Measurements from ENCODE around the gene SHISA9.

SHISA9 gene

DNA sequence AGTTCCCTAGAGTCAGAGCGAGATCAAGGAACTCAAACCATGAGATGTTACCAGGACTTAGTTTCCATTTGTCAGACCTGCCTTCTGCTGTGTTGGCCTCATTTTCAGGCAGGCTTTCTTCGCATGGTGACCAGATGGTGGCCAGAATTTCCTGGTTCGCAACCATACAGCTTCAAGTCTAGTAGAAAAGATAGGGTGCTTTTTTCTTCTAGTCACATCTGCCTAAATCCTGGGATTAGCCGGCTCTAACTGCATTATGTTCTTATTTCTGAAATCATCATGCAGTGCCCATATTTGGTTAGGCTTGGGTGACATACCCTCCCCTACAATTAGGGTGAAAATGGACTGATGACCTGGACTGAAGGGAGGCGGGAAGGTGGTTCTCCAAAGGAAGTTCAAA lies 131.5 kb downstream of the SHISA9 start:
- FAIRE-seq, result no peak

DNA sequence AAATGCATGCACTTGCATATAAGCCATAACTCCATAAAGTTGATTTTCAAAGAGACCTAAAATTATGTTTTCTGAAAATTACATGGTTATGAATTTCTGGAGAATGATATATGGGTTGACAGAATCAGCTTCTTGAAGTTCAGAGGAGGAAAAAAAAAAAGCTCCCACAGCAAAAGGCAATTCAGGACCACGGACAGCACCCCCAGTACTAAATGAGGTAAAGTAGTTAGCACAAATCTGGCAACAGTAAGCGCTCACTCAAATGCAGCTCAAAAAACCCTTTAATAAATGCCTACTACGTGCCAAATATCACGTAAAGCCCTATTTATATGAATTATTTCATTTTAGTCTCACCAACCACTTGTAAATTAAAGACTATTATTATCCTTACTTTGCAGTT lies 135.2 kb downstream of the SHISA9 start:
- FAIRE-seq, result no peak

DNA sequence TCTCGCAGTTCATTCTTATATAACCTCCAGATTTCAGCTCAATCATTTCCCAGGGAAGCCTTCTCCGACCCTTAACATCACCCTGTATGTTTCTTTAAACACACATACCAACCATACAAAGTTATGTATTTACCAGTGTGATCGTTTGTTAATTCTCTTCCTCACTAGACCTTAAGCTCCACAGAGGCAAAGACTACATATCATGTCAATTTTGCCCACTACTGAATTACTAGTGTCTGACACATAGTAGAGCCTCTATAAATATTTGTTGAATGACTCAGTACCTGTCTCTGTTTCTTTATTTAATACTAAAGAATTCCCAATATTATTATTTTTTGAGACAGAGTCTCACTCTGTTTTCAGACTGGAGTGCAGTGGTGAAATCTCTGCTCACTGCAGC lies 137.2 kb downstream of the SHISA9 start:
- no peak for FAIRE-seq

GRCh38 chr16:13039526-13039925 lies 138.1 kb downstream of the SHISA9 start:
- no peak for FAIRE-seq

- FAIRE-seq, result no peak
Observed at GRCh38 chr16:13041180-13041579, 139.8 kb downstream of the SHISA9 start.

GRCh38 chr16:13041646-13042290 lies 140.4 kb downstream of the SHISA9 start:
- no peak for FAIRE-seq

DNA sequence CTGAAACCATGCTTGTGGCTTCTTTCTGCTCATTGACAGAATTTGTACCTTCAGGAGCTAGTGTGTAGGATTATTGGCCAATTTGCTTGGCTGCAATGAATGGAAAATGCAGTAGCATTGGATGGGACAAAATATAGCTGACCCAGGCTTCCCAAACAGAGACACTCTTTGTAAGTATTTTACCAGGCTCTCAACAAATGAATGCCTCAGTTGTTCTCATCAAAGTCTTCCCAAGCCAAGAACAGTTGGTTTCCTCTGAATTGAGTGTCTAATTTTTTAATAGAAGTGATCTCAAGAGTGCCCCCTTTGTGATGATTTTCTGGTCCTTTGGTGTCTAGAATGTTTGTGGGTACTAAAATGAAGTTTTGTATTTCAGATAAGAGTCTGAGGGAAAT lies 140.9 kb downstream of the SHISA9 start:
- no peak for FAIRE-seq

GRCh38 chr16:13046061-13046821 lies 144.8 kb downstream of the SHISA9 start:
- FAIRE-seq, result no peak

- FAIRE-seq, result no peak
Observed at GRCh38 chr16:13047276-13047675, 145.9 kb downstream of the SHISA9 start.

DNA sequence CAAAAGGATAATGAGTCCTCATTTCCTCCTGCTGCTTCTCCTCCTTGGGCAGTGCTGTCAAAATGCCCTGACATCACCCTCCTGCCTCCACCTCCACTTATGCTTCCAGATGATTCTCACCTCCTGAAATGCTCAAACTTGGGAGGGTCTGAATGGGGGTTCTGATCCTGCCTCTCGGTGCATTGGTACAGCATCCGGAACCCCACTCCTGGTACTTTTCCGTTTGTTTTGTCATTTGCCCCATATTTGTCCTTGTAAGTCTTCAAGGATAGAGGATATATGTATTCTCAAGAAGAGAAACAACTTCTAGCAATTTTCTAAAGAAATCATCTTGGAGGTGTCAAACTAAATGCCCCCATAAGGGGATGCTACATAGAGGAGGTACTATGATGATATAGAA lies 148.3 kb downstream of the SHISA9 start:
- no peak for FAIRE-seq

GRCh38 chr16:13052431-13052830 lies 151.0 kb downstream of the SHISA9 start:
- no peak for FAIRE-seq

DNA sequence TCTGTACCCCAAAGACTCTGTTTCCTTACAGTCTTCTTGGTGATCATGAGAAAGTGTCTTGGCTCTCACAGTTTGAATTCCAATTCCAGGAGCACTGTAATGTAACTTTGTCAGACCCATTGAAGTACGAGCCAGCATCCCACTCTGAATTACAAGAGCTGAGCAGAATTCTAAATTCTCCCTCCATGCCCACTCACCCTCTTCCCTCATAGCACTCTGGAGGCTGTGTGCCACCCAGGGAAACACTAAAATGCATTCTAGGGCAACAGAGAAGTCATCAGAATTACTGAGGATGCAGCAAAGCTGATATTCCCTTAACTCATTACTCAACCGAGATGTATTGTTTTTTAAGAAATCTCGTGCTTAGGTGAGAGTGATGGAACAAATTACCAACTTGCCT lies 154.1 kb downstream of the SHISA9 start:
- no peak for FAIRE-seq

GRCh38 chr16:13056607-13057006 lies 155.2 kb downstream of the SHISA9 start:
- no peak for FAIRE-seq

DNA sequence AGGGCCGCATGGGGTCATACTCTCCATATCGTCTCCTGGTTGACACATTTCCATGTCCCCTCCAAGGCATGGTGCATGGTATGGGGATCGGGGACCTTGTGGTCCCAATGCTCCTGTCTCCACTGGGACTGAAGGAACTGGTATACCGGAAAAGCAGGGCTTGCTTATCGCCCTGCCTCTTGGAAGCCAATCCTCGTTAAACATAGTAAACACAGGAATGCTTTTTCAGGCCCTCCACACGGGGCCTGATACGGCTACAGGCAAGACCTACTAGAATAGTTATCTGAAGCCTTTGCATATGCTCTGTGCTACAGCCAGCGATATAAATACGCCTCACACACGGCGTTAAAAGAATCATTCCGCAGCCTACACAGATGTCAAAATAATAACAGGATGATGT lies 159.5 kb downstream of the SHISA9 start:
- no peak for FAIRE-seq

- FAIRE-seq, result no peak
Observed at GRCh38 chr16:13061691-13062090, 160.3 kb downstream of the SHISA9 start.

- no peak for FAIRE-seq
Observed at GRCh38 chr16:13062219-13062618, 160.8 kb downstream of the SHISA9 start.

GRCh38 chr16:13063457-13063856 lies 162.1 kb downstream of the SHISA9 start:
- FAIRE-seq, result no peak

- FAIRE-seq, result no peak
Observed at GRCh38 chr16:13064821-13065220, 163.4 kb downstream of the SHISA9 start.

DNA sequence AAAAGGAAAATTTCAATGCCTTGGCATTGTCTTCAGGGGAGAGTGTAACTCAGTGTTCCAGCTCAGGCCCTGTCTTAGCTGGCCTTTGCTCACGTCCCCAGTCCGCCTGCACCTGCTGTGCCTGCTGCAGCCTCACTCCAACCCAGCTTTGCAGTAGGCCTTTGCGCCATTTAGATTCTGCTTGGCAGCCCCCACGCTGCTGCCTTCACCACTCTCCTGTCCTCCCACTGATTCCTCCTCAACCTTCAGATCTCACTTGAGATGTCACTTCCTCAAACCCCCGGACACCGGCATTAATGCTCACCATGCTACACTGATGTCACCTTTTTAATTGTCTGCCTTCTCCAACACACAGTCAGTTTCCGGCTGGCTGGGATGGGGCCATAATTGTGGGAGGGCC lies 166.2 kb downstream of the SHISA9 start:
- no peak for FAIRE-seq

- no peak for FAIRE-seq
Observed at GRCh38 chr16:13068912-13069583, 167.7 kb downstream of the SHISA9 start.

DNA sequence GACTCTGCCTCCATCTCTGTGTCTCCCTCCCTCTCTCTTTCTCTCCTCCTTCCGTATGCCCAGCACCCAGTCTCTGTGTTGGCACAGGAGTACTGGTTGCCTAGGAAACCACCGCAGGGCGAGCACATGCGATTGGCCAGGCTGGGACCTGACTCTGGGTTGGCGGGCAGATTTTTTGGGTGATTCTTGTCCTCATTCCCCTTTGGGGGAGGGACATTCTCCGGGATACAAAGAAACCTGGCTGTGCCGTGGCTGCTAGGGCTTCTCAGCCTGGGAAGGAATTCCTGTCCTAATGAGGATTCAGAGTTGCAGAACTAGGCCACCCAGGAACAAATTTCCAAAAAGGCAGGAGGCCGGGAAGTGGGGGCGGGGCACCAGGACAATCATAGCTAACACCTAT lies 168.9 kb downstream of the SHISA9 start:
- FAIRE-seq, result no peak

DNA sequence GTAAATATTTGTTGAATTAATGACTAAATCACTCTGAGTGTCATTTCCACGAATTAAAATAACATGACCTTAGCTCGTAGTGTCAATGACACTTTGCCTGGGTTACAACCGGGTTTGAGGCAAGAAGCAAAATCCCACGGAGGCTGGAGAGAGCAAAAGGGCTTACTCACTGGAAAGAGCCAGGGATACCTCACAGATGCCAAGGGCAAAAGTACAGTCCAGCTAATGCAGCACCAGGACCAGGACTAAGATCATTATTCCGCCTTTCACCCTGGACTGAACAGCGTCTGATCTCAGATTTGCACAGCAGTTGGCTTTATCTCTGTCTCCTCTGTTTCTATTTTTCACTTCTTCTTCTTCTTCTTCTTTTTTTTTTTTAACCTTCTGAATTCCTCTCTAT lies 175.5 kb downstream of the SHISA9 start:
- FAIRE-seq, result no peak

DNA sequence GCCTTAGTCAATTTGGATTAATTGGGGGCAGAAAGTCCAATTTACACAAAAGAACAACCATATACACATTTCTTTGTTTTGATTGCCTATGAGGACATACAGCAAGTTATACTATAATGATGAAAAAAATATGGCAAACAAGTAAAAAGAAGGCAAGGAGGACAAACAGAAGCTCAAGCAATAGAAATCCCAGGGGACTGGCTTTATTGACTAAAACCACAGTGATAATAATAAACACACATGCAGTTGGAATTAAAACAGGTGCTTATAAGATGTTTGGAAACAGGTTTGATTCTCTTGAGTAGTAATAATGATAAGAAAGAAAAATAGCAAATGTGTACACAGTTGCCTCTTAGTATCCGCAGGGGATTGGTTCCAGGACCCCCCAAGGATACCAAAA lies 176.4 kb downstream of the SHISA9 start:
- no peak for FAIRE-seq

DNA sequence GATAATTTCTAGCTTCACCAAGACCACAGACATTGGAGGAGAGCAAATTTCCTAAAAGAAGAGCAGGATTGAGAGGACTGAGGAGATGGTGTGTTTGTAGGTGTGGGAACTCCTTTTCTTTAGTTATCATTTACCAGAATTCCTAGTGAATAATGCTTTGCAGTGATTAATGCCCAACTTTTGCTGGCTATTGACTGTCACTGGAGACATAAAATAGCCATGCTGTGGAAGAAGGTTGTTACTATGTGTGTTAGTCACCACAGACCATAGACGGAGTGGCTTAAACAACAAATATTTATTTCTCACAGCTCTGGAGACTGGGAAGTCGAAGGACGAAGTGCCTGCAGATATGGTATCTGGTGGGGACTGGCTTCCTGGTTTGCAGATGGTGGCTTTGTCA lies 179.1 kb downstream of the SHISA9 start:
- no peak for FAIRE-seq

All from A204.1 (cell line).